Calu3 (cell line): ENCODE results near the gene PADI6. TPM values are rescaled to one million over a fixed set of nuclear protein-coding genes. Genes with fewer than 3 reads are reported as not detected.
"Not testable (repeated sequence)": the region's sequence is repeated elsewhere in the genome, so short reads cannot be mapped to it uniquely, and the experiment has no call there.

Experiments used
- BruUV-seq: library from RNA; stranded (reverse); fragments of 400-500 nt; replicated peaks from 2 replicates; lab custom pipeline; 2021; lab: Mats Ljungman, UMichigan
- CTCF ChIA-PET: fragments of 300-600 bp; sonication (Branson Sonifier 250); formaldehyde crosslinking; loops from one replicate; lab custom pipeline; 2022; ENCODE audit warnings: antibody characterized with exemption; lab: Charles Lee
- DNase-seq: peaks from one replicate; pipeline ENCODE4 v3.0.0; 2022
- H3K27ac Mint-ChIP-seq: one replicate; pipeline ENCODE4 v1.8.0; 2022; ENCODE audit warnings: mixed read lengths; ENCODE audit not compliant: unreplicated experiment
- H3K27me3 Mint-ChIP-seq: one replicate; pipeline ENCODE4 v1.8.0; 2022; ENCODE audit warnings: mixed read lengths; ENCODE audit not compliant: unreplicated experiment
- H3K36me3 Mint-ChIP-seq: one replicate; pipeline ENCODE4 v1.8.0; 2022; ENCODE audit warnings: mild to moderate bottlenecking, moderate library complexity, mixed read lengths; ENCODE audit not compliant: insufficient read depth, unreplicated experiment
- H3K4me1 Mint-ChIP-seq: one replicate; pipeline ENCODE4 v1.8.0; 2022; ENCODE audit warnings: mild to moderate bottlenecking, low read depth, mixed read lengths; ENCODE audit not compliant: unreplicated experiment
- H3K4me3 Mint-ChIP-seq: one replicate; pipeline ENCODE4 v1.8.0; 2022; ENCODE audit warnings: mild to moderate bottlenecking, low read depth, moderate library complexity, mixed read lengths; ENCODE audit not compliant: unreplicated experiment
- H3K9me3 Mint-ChIP-seq: one replicate; pipeline ENCODE4 v1.8.0; 2022; ENCODE audit warnings: low read depth, mixed read lengths; ENCODE audit not compliant: unreplicated experiment
- CTCF ChIP-seq: fragments of 200-600 bp; IDR thresholded peaks from one replicate; pipeline ENCODE4 v1.8.0; 2022; ENCODE audit warnings: antibody characterized with exemption; ENCODE audit not compliant: unreplicated experiment
- intact Hi-C: fragments of 100-400 bp; cut with micrococcal nuclease; formaldehyde crosslinking; loops from one replicate; pipeline ENCODE4 v1.10.0; 2022; ENCODE audit not compliant: unreplicated experiment
- total RNA-seq: library from RNA; stranded (reverse); gene quantifications from 2 replicates; pipeline ENCODE4 v1.2.3, GENCODE V29; 2022

PADI6 gene
- total RNA-seq, 1 experiment from 2014 or later = not detected

GRCh38 chr1:17404034-17404684 is 32.2 kb downstream of the PADI6 start:
- Mint-ChIP-seq H3K36me3 (peaks cover 40% of the 10 kb centered on the region), H3K4me3 (no peak overlapping the region), H3K4me1 (no peaks in the 10 kb centered on the region), H3K9me3 (no peaks in the 10 kb centered on the region), H3K27me3 (no peaks in the 10 kb centered on the region), H3K27ac (no peak overlapping the region)
- no TSS peak for BruUV-seq
- CTCF ChIA-PET = no interaction called here
- no peak for TF ChIP-seq CTCF
- intact Hi-C loops = loop anchor here (10.0 kb wide), 1 partner anchor 169 kb away; no protein-coding TSS in a partner anchor
- no peak for DNase-seq

- Mint-ChIP-seq H3K27me3 (no peaks in the 10 kb centered on the region), H3K9me3 (no peaks in the 10 kb centered on the region)
These were observed 32.8 kb downstream of the PADI6 start for GRCh38 chr1:17404820-17405219.

GRCh38 chr1:17405898-17406759 is 34.1 kb downstream of the PADI6 start:
- no peaks in the 10 kb centered on the region for H3K4me1 Mint-ChIP-seq
- peaks cover 57% of the 10 kb centered on the region for H3K36me3 Mint-ChIP-seq
- no peak overlapping the region for H3K27ac Mint-ChIP-seq
- H3K9me3 Mint-ChIP-seq = no peaks in the 10 kb centered on the region
- CTCF ChIA-PET = no interaction called here
- no peaks in the 10 kb centered on the region for H3K27me3 Mint-ChIP-seq
- TF ChIP-seq CTCF = peak; percentile 50
- peak; percentile 72 for DNase-seq
- intact Hi-C loops = loop anchor here (2.0 to 10.0 kb wide), 3 partner anchors 171 to 347 kb away; no protein-coding TSS in a partner anchor
- H3K4me3 Mint-ChIP-seq = no peak overlapping the region
- BruUV-seq = no TSS peak

More at GRCh38 chr1:17404820-17405219, 32.8 kb downstream of the PADI6 start:
- BruUV-seq = no TSS peak
- DNase-seq = no peak
- intact Hi-C loops = loop anchor here (5.0 to 10.0 kb wide), 2 partner anchors 170 to 278 kb away; no protein-coding TSS in a partner anchor
- Mint-ChIP-seq H3K4me3 (no peak overlapping the region), H3K27ac (no peak overlapping the region), H3K4me1 (no peaks in the 10 kb centered on the region), H3K36me3 (peaks cover 46% of the 10 kb centered on the region)
- CTCF ChIA-PET = no interaction called here
- TF ChIP-seq CTCF = no peak

- H3K4me3 Mint-ChIP-seq, DNase-seq, H3K27me3 Mint-ChIP-seq, H3K9me3 Mint-ChIP-seq, CTCF ChIA-PET, BruUV-seq, H3K27ac Mint-ChIP-seq, H3K4me1 Mint-ChIP-seq: not testable (repeated sequence)
- peaks cover 62% of the 10 kb centered on the region for H3K36me3 Mint-ChIP-seq
- intact Hi-C loops = loop anchor here (2.0 to 10.0 kb wide), 3 partner anchors 172 to 348 kb away; no protein-coding TSS in a partner anchor
These were observed 34.9 kb downstream of the PADI6 start for GRCh38 chr1:17406760-17407475.

- not testable (repeated sequence) for H3K27ac Mint-ChIP-seq, H3K9me3 Mint-ChIP-seq
- intact Hi-C loops = loop anchor here (2.0 to 10.0 kb wide), 3 partner anchors 173 to 349 kb away; no protein-coding TSS in a partner anchor
These were observed 36.0 kb downstream of the PADI6 start for GRCh38 chr1:17407786-17408514.

More at GRCh38 chr1:17407786-17408514, 36.0 kb downstream of the PADI6 start:
- DNase-seq, BruUV-seq, H3K4me3 Mint-ChIP-seq, CTCF ChIA-PET, H3K27me3 Mint-ChIP-seq, H3K4me1 Mint-ChIP-seq: not testable (repeated sequence)
- peaks cover 67% of the 10 kb centered on the region for H3K36me3 Mint-ChIP-seq
